Measurements from ENCODE around the gene TCEA2. TPM values are rescaled to one million over a fixed set of nuclear protein-coding genes. Genes with fewer than 3 reads are reported as not detected.
A peak's percentile ranks its signal among the peaks of the same experiment; 100 is the strongest.

The TCEA2 gene
- total and polyA plus RNA-seq, 2 of the 13 experiments (the other 11 are each of a cell fraction or from before 2014, with no cell fraction given) = 28.1 to 33.7 TPM

DNA sequence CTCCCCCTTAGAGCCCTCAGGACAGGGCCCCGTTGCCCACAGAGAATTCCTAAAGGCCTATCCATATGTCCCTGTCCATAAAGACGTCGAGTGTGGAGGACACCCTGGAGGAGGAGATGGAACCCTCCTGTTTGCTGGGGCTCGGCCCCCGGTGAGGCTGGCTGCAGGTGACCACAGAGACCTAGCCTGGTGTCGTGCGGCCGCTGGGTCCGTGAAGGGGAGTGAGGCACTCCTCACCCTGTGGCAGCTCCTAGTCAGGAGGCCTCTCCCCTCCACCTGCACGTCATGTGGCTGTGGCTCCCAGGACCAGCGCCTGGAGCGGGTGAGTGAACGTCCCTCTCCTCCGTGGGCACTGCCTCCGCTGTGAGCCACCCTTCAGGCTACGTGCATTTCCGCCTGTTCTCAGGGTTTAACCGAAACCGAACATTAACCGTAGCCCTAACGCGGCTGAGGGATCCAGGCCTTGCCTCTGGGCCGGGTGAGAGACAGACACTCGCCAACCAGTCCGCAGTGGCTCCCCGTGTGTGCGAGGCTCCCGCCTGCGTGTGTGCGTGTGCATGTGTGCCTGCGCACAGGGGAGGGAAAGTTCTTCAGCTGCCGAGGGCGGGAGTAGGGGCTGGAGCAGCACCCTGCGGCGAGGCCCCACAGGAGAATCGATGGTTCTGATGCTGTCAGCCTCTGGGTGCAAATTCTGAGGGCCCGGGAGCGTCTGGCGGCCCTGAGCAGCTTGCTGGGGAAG, 5.9 kb upstream of the TCEA2 start (continued):
- TF ChIP-seq ZBTB8A (CRISPR knock-in tag; IDR thresholded peaks at IDR 0.05; ENCODE audit: borderline replicate concordance, low read depth) = no peak
- TF ChIP-seq ZNF788 (CRISPR knock-in tag; IDR thresholded peaks at IDR 0.05; ENCODE audit: borderline replicate concordance) = no peak; the same call in 1 of the 2 replicates
- TF ChIP-seq, protein P1, sequence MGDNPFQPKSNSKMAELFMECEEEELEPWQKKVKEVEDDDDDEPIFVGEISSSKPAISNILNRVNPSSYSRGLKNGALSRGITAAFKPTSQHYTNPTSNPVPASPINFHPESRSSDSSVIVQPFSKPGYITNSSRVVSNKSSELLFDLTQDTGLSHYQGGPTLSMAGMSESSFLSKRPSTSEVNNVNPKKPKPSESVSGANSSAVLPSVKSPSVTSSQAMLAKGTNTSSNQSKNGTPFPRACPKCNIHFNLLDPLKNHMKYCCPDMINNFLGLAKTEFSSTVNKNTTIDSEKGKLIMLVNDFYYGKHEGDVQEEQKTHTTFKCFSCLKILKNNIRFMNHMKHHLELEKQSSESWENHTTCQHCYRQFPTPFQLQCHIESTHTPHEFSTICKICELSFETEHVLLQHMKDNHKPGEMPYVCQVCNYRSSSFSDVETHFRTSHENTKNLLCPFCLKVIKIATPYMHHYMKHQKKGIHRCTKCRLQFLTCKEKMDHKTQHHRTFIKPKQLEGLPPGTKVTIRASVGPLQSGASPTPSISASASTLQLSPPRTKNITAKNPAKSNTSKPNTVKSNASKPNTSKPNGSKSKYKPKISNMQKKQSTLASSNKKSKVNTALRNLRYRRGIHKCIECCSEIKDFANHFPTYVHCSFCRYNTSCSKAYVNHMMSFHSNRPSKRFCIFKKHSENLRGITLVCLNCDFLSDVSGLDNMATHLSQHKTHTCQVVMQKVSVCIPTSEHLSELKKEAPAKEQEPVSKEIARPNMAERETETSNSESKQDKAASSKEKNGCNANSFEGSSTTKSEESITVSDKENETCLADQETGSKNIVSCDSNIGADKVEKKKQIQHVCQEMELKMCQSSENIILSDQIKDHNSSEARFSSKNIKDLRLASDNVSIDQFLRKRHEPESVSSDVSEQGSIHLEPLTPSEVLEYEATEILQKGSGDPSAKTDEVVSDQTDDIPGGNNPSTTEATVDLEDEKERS (CRISPR knock-in tag; IDR thresholded peaks at IDR 0.05) = no peak
- TF ChIP-seq ZNF7 (CRISPR knock-in tag; IDR thresholded peaks at IDR 0.05) = no peak
- TF ChIP-seq, protein P2, sequence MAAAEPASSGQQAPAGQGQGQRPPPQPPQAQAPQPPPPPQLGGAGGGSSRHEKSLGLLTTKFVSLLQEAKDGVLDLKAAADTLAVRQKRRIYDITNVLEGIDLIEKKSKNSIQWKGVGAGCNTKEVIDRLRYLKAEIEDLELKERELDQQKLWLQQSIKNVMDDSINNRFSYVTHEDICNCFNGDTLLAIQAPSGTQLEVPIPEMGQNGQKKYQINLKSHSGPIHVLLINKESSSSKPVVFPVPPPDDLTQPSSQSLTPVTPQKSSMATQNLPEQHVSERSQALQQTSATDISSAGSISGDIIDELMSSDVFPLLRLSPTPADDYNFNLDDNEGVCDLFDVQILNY (CRISPR knock-in tag; conservative IDR thresholded peaks at IDR 0.05) = peak; percentile 12; the same call in 1 of the 2 replicates
- peak; percentile 22; the same call in 1 of the 2 replicates for TF ChIP-seq NKX3-1 (CRISPR knock-in tag; IDR thresholded peaks at IDR 0.05)
- TF ChIP-seq, protein P3, sequence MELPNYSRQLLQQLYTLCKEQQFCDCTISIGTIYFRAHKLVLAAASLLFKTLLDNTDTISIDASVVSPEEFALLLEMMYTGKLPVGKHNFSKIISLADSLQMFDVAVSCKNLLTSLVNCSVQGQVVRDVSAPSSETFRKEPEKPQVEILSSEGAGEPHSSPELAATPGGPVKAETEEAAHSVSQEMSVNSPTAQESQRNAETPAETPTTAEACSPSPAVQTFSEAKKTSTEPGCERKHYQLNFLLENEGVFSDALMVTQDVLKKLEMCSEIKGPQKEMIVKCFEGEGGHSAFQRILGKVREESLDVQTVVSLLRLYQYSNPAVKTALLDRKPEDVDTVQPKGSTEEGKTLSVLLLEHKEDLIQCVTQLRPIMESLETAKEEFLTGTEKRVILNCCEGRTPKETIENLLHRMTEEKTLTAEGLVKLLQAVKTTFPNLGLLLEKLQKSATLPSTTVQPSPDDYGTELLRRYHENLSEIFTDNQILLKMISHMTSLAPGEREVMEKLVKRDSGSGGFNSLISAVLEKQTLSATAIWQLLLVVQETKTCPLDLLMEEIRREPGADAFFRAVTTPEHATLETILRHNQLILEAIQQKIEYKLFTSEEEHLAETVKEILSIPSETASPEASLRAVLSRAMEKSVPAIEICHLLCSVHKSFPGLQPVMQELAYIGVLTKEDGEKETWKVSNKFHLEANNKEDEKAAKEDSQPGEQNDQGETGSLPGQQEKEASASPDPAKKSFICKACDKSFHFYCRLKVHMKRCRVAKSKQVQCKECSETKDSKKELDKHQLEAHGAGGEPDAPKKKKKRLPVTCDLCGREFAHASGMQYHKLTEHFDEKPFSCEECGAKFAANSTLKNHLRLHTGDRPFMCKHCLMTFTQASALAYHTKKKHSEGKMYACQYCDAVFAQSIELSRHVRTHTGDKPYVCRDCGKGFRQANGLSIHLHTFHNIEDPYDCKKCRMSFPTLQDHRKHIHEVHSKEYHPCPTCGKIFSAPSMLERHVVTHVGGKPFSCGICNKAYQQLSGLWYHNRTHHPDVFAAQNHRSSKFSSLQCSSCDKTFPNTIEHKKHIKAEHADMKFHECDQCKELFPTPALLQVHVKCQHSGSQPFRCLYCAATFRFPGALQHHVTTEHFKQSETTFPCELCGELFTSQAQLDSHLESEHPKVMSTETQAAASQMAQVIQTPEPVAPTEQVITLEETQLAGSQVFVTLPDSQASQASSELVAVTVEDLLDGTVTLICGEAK (IDR thresholded peaks at IDR 0.05) = no peak
- TF ChIP-seq, protein P3 (CRISPR knock-in tag; IDR thresholded peaks at IDR 0.05) = peak; percentile 82
- TF ChIP-seq, protein P4, sequence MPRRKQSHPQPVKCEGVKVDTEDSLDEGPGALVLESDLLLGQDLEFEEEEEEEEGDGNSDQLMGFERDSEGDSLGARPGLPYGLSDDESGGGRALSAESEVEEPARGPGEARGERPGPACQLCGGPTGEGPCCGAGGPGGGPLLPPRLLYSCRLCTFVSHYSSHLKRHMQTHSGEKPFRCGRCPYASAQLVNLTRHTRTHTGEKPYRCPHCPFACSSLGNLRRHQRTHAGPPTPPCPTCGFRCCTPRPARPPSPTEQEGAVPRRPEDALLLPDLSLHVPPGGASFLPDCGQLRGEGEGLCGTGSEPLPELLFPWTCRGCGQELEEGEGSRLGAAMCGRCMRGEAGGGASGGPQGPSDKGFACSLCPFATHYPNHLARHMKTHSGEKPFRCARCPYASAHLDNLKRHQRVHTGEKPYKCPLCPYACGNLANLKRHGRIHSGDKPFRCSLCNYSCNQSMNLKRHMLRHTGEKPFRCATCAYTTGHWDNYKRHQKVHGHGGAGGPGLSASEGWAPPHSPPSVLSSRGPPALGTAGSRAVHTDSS (CRISPR knock-in tag; conservative IDR thresholded peaks at IDR 0.05) = no peak
- no peak for TF ChIP-seq ZNF432 (CRISPR knock-in tag; IDR thresholded peaks at IDR 0.05; ENCODE audit: borderline replicate concordance)
- TF ChIP-seq BRD4 (CRISPR knock-in tag; IDR thresholded peaks at IDR 0.05) = no peak; the same call in 1 of the 2 replicates
